DND-41 (cell line): ENCODE data around the gene PIEZO2.
"Not testable (repeated sequence)": the region's sequence is repeated elsewhere in the genome, so short reads cannot be mapped to it uniquely, and the experiment has no call there.

Experiments used
- ATAC-seq: fragments of 200-7000 bp; cut with Tn5 transposase; 3 replicates; pipeline ENCODE4 v1.9.1; 2021; ENCODE audit warnings: low read depth; ENCODE audit not compliant: insufficient read depth
- DNase-seq: peaks from one replicate; pipeline ENCODE4 v3.0.0-alpha.2; 2020
- H2AFZ ChIP-seq: 2 replicates; pipeline ENCODE4 v1.6.0; 2012; ENCODE audit warnings: low read depth, low read length
- H3K27ac ChIP-seq: 2 replicates; pipeline ENCODE4 v1.5.1; 2012; ENCODE audit warnings: low read length, inconsistent platforms
- H3K27me3 ChIP-seq: fragments of 200-600 bp; sonication (generic); 2 replicates; pipeline ENCODE4 v1.6.0; 2012; ENCODE audit warnings: low read length, mild to moderate bottlenecking, inconsistent platforms; ENCODE audit not compliant: insufficient read depth, poor library complexity
- H3K36me3 ChIP-seq: 2 replicates; pipeline ENCODE4 v1.5.1; 2012; ENCODE audit warnings: low read length, inconsistent platforms; ENCODE audit not compliant: insufficient read depth
- H3K4me1 ChIP-seq: 2 replicates; pipeline ENCODE4 v1.5.1; 2012; ENCODE audit warnings: mild to moderate bottlenecking, low read length; ENCODE audit not compliant: insufficient read depth
- H3K4me2 ChIP-seq: 2 replicates; pipeline ENCODE4 v1.6.0; 2012; ENCODE audit warnings: mild to moderate bottlenecking, moderate library complexity, low read length, inconsistent platforms; ENCODE audit not compliant: insufficient read depth
- H3K4me3 ChIP-seq, 2 experiments: fragments of 200-600 bp in 1 of 2; shearing (Covaris generic) in 1 of 2; 2 replicates each; pipeline ENCODE4 v1.5.1; 2012 to 2016; ENCODE audit warnings: inconsistent platforms in 2 of 2, low read length in 2 of 2, mild to moderate bottlenecking in 2 of 2, low read depth in 1 of 2, moderate library complexity in 1 of 2
- H3K79me2 ChIP-seq: 2 replicates; pipeline ENCODE4 v1.6.0; 2012; ENCODE audit warnings: low read length, inconsistent platforms; ENCODE audit not compliant: insufficient read depth
- H3K9ac ChIP-seq: 2 replicates; pipeline ENCODE4 v1.6.0; 2012; ENCODE audit warnings: low read depth, mild to moderate bottlenecking, inconsistent platforms, low read length, moderate library complexity
- H3K9me3 ChIP-seq: 2 replicates; pipeline ENCODE4 v1.5.1; 2012; ENCODE audit warnings: low read length, moderate library complexity, mild to moderate bottlenecking, inconsistent platforms; ENCODE audit not compliant: insufficient read depth, severe bottlenecking
- H4K20me1 ChIP-seq: 2 replicates; pipeline ENCODE4 v1.6.0; 2012; ENCODE audit warnings: low read length; ENCODE audit not compliant: insufficient read depth
- EZH2 ChIP-seq: IDR thresholded peaks from 3 replicates; pipeline ENCODE4 v1.6.1; 2012; ENCODE audit warnings: borderline replicate concordance, low read depth, mild to moderate bottlenecking, moderate library complexity, low read length, inconsistent platforms; ENCODE audit not compliant: severe bottlenecking
- TF ChIP-seq, protein P1 (sequence below): IDR thresholded peaks from 2 replicates; pipeline ENCODE4 v1.5.1; 2012; ENCODE audit warnings: borderline replicate concordance, low read length, moderate library complexity, mild to moderate bottlenecking; ENCODE audit not compliant: poor library complexity, severe bottlenecking; ENCODE audit errors: extremely low read depth

Gene PIEZO2

DNA sequence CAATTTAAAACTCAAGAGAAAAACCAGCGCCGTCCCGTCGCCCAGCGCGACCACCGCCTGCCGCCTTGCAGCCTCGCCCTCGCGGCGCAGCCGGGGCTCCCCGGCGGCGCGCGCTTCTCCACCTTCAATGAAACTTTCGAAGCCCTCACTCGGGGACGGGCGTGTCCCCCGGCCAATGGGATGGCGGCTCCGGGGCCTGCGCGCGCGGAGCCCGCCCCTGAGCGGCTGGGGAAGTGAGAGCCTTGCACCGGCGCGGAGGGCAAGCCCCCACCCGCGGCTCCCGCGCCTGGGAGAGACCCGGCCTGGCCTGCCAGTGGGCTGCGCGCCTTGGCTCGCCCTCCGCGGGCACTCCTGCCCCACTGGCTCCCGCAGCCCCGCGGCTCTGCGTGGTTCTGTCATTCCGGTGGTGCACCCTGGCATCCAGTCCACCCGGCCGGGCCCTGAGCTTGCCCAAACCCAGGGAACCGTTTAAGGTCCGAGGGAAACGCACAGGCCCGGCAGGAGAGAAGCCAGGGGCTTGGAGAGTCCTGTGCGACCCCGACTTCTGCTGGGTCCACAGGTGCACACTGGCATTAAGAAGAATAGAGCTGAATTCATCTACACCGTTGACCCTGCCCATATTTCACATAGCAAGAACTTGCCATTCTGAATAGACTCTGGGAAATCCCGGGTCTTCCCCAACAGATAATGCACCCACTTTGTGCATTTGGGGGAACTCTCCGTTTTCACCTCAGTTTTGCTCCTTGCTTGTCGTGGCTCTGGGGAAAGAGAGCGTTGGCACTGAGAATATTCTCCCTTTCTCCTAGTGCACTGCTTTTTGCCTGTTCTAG lies at the start of gene PIEZO2:
Gene PIEZO2 (minus strand): TSS at position 129 of the 830 bp plus-strand sequence. CDS start 981 bp downstream, outside the sequence.
- Histone ChIP-seq H3K27ac (no peak within 1 kb of the TSS), H3K9me3 (no peaks in the 10 kb centered on the region), H3K4me2 (no peak within 1 kb of the TSS), H3K36me3 (no peaks in the 10 kb centered on the region), H3K27me3 (no peaks in the 10 kb centered on the region), H3K4me3 (no peak within 1 kb of the TSS), H3K79me2 (no peaks in the 10 kb centered on the region), H3K4me1 (no peaks in the 10 kb centered on the region), H3K9ac (no peak within 1 kb of the TSS), H4K20me1 (no peaks in the 10 kb centered on the region), H2AFZ (no peak within 1 kb of the TSS)
- TF ChIP-seq, protein P1, sequence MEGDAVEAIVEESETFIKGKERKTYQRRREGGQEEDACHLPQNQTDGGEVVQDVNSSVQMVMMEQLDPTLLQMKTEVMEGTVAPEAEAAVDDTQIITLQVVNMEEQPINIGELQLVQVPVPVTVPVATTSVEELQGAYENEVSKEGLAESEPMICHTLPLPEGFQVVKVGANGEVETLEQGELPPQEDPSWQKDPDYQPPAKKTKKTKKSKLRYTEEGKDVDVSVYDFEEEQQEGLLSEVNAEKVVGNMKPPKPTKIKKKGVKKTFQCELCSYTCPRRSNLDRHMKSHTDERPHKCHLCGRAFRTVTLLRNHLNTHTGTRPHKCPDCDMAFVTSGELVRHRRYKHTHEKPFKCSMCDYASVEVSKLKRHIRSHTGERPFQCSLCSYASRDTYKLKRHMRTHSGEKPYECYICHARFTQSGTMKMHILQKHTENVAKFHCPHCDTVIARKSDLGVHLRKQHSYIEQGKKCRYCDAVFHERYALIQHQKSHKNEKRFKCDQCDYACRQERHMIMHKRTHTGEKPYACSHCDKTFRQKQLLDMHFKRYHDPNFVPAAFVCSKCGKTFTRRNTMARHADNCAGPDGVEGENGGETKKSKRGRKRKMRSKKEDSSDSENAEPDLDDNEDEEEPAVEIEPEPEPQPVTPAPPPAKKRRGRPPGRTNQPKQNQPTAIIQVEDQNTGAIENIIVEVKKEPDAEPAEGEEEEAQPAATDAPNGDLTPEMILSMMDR: no peak
- TF ChIP-seq EZH2: no peak
- ATAC-seq: no peak
- DNase-seq: no peak

DNA sequence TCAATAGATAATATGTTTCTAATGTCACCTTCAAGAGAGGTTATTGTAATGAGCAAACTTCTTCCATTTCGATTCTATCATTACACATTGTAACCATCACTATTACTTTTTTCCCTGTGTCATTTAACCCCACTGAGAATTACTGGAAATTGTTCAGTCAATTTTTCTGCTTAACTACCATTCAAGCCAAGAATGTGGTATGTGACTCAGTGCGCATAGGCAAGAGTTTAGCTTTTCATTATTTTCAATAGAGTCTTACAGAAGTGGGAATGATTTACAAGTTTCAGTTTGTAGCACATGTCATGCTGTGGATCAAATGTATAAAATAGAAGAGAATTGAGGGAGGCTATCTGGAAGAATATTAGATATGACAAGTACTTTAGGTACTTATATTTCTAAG lies 34.3 kb upstream of the PIEZO2 start:
- Histone ChIP-seq H3K9ac (no peak overlapping the region), H3K36me3 (no peaks in the 10 kb centered on the region), H3K9me3 (no peaks in the 10 kb centered on the region), H4K20me1 (no peaks in the 10 kb centered on the region), H3K27ac (no peak overlapping the region), H2AFZ (no peak overlapping the region), H3K4me1 (no peaks in the 10 kb centered on the region), H3K4me2 (no peak overlapping the region), H3K27me3 (peaks cover under 1% of the 10 kb centered on the region), H3K79me2 (no peaks in the 10 kb centered on the region), H3K4me3 (no peak overlapping the region)
- TF ChIP-seq, protein P1: no peak
- no peak for TF ChIP-seq EZH2
- DNase-seq (no peak), ATAC-seq (no peak)

DNA sequence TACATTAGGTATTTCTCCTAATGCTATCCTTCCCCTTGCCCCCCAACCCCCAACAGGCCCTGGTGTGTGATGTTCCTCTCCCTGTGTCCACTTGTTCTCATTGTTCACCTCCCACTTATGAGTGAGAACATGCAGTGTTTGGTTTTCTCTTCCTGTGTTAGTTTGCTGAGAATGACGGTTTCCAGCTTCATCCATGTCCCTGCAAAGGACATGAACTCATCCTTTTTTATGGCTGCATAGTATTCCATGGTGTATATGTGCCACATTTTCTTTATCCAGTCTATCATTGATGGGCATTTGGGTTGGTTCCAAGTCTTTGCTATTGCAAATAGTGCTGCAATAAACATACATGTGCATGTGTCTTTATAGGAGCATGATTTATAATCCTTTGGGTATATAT lies 32.3 kb upstream of the PIEZO2 start:
- H3K4me3 ChIP-seq, H3K9ac ChIP-seq, H3K79me2 ChIP-seq, H3K27me3 ChIP-seq, H2AFZ ChIP-seq, ATAC-seq, DNase-seq, H3K9me3 ChIP-seq, H3K4me1 ChIP-seq, H3K27ac ChIP-seq, H3K4me2 ChIP-seq, H4K20me1 ChIP-seq, H3K36me3 ChIP-seq: not testable (repeated sequence)

DNA sequence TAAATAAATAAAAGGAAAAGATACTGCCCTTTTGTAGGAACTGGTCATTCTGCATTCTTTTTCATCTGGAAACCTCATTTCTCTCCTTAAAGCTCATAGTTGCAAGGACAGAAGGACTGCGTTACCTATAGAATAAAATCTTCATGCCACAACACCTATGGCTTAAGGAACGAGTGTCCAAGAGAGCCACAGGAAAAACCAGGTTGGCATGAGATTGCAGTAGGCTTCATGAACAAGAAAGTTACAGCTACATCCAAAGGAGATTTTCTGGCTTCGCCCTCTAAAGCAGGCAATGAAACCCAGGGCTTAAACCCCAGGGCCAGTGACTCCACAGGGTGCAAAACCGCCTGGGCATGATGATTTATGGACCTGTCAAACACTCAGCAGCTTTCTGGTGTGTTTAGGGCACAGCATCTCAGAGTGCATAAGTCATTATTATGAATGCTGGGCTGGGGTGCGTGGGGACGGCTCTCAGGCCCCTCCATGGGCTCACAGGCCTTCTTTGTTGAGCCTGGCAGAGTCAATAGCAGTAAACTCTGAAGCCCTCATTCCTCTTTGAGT lies 30.7 kb upstream of the PIEZO2 start:
- Histone ChIP-seq H3K4me1 (no peaks in the 10 kb centered on the region), H3K4me3 (no peak overlapping the region), H2AFZ (no peak overlapping the region), H3K27me3 (no peaks in the 10 kb centered on the region), H4K20me1 (no peaks in the 10 kb centered on the region), H3K27ac (no peak overlapping the region), H3K79me2 (no peaks in the 10 kb centered on the region), H3K9me3 (no peaks in the 10 kb centered on the region), H3K4me2 (no peak overlapping the region), H3K36me3 (no peaks in the 10 kb centered on the region), H3K9ac (no peak overlapping the region)
- DNase-seq (no peak), ATAC-seq (no peak)
- no peak for TF ChIP-seq EZH2
- TF ChIP-seq, protein P1: no peak
